HG03280 (cell line): ENCODE data around the gene SCARB1.
"Not testable (repeated sequence)": the region's sequence is repeated elsewhere in the genome, so short reads cannot be mapped to it uniquely, and the experiment has no call there.

ENCODE experiments used
- ATAC-seq: cut with Tn5 transposase; IDR thresholded peaks from one replicate; pipeline ENCODE4 v1.9.1; 2021; ENCODE audit warnings: mild to moderate bottlenecking, moderate library complexity; ENCODE audit not compliant: unreplicated experiment

SCARB1 gene

DNA sequence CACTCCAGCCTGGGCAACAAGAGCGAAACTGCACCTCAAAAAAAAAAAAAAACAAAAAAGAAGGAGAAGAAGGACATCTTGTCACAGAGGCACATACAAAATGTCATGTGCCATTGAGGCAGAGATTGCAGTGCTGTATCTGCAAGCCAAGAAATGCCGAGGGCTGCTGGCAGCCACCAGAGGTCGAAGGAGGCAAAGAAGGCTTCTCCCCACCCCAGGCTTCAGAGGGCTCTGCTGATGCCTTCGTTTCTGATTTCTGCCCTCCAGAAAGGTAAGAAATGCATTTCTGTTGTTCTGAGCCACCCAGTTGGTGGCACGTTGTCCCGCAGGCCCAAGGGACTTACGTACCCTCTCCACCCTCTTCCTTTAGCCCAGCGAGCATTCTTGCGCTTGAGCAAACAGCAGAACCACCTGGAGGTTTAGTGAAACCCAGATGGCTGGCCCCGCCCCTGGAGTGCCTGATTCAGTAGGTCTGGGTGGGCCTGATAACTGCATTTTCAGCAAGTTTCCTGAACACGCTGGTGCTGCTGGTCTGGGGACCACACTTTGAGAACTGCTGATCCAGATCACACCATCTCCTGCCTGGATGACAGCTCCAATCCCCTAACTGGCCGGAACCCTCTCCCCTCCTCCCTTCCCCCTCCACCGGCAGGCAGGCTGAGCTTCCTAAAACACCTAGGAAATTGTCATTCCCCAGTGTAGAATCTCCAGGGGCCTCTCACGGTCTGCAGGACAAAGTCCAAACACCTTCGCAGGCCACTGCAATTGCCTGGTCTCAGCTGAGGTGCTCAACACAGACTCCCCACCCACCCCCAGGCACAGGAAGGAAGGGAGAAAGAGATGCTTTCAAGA lies 21.1 kb upstream of the SCARB1 start:
- peak; percentile 77 for ATAC-seq

DNA sequence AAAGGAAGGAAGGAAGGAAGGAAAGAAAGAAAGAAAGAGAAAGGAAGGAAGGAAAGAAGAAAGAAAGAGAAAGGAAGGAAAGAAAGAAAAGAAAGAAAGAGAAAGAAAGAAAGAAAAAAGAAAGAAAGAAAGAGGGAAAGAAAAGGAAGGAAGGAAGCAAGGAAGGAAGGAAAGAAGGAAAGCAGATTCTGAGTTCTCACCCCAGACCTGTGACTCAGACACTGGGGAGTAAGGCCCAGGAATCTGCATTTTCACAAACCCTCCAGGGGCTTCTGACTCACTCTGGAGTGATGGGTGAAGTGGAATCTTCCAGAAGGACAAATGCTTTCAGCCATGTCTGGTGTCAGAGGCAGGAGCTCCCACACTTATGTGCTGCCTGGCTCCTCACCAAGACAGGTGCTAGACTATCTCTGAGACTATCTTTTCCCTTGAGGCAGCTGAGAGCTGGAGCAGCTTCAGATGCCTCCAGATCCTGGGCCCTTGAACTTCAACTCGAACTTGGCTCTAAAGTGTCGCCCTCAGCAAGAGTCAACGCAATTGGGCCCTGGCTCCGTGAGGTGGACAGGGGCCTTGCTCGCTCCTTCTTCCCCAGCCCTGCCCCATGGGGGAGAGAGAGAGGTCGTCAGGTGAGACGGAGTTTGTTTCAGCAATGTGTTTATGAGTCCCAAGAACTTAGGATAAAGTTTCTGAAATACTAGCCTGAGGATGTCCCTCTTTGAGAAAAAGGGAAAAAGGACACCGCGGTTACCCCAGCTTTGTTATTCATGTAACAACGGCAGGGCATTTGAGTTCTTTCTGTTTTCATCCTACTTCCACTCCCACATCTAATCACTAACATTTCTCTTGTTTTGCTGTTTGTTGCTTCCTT lies 19.8 kb upstream of the SCARB1 start:
- no peak for ATAC-seq

DNA sequence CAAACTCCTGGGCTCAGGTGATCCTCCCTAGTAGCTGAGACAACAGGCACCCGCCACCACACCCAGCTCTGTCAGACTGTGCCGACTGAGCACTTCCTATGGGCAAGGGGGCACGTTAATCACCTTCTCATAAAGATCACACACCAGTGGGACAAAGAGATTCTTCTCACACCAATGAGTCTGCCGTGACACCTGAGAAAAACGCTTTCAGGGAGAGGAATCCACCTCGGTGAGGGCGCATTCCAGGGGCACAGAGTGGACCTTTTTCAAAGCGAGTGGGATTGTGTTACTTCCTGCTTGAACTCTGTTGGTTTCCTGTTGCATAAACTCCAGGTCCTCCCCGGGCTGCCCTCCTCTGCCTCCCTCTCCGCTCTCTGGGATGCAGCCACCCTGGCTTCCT lies 17.5 kb upstream of the SCARB1 start:
- ATAC-seq = no peak

DNA sequence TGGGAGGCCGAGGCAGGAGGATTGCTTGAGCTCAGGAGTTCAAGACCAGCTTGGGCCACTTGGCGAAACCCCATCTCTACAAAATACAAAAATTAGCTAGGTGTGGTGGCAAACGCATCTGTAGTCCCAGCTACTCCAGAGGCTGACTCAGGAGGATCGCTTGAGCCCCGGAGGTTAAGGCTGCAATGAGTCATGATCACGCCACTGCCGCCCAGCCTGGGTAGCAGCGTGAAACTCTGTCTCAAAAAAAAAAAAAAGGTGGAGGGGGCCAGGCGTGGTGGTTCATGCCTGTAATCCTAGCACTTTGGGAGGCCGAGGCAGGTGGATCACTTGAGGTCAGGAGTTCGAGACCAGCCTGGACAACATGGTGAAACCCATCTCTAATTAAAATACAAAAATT lies 16.7 kb upstream of the SCARB1 start:
- ATAC-seq = not testable (repeated sequence)

DNA sequence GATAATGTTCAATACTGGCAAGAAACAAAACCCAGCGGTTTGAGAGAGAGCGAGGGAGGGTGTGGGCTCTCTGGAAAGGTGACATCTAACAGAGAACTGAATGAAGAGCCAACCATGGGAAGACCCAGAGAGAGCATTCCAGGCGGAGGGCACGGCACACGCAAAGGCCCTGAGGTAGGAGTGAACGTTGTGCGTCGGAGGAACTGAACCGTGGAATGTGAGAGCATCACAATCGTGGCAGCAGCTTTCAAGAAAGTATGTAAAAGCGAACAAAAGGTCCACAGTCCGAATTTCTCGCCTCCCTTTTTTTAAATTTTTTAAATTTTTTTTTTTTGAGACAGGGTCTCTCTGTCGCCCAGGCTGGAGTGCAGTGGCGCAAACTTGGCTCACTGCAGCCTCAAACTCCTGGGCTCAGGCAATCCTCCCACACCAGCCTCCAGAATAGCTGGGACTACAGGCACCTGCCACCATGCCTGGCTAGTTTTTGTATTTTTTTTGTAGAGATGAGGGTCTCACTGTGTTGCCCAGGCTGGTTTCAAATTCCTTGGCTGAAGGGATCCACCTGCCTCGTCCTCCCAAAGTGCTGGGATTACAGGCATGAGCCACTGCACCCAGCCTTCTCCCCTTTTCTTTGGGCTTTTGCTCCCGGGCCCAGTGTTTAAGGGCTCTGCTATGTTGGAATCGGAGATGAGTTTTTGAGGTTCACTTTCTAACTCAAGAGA lies 15.3 kb upstream of the SCARB1 start:
- no peak for ATAC-seq

DNA sequence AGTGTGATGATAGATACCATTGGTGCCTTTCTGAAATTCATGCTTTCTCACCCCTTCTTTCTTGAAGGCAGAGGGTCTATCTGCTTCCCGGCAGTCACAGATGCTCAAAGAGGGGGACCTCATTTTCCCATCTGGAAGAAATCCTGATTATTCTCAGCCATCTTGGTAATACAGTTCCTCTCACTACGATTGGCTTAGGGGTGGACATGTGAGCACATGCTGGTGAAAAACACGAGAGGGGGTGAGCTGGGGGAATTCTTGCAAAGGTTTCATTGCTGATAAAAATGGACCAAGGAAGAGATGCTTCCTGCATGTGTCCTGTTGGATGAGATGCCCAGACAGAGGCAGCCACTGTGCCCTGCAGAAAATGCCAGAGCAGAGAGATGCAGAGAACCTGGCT lies 13.8 kb upstream of the SCARB1 start:
- no peak for ATAC-seq

DNA sequence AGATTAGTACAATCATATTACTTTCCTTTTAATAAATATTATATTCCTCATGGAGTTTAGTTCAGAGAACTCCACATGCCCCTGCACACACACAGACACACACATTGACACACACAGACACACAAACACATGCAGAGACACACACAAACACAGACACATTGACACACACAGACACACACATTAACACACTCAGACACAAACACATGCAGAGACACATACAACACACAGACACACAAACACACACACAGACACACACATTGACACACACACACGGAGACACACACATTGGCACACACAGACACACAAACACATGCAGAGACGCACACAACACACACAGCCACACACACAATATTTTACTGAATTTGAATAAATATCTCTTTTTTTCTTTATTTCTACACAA lies 12.5 kb upstream of the SCARB1 start:
- no peak for ATAC-seq

DNA sequence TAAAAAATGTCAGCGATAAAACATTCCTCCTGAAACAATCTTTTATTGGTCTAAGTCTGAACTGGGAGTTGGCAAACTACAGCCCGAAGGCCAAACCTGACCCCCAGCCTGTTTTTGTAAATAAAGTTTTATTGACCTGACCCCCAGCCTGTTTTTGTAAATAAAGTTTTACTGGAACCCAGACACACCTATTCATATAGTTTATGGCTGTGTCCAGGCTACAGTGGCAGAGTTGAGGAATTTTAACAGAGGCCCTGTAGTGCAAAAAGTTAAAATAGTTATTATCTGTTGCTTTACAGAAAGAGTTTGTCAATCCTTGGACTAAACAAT lies 12.1 kb upstream of the SCARB1 start:
- no peak for ATAC-seq

DNA sequence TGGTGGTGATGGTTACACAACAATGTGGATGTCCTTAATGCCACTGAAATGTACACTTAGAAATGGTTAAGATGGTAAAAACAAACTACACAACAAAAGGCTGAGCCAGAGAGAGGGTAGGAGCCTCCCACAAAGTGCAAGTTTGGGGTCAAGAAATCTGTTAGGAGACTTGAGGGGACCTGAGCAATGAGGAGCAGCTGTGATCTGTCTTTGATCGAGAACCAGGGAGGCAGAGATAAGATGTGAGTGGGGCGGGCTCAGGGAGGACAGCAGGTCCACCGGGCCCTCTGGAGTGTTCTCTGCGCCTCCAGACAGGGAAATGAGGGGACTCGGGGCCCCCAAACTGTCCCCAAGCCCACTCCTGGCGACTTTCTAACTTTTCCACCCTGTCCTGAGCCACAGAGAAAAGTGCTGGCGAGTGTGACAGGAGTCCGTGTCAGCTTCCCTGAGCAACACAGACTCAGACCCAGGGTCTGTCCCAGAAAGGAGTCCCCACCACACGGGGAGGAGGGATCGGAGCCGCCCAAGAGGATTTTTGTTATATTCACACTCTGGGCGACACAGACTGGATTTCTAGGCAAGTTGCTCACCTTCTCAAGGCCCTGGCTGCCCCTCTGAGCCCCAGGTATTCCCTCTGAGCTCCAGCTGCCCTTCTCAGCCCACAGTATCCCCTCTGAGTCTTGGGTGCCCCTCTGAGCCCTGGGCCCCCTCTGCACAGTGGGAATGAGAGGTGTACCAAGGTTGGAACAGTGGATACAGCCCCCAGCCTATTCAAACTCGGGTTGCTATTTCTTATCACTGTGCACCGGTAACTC lies 11.5 kb upstream of the SCARB1 start:
- no peak for ATAC-seq

DNA sequence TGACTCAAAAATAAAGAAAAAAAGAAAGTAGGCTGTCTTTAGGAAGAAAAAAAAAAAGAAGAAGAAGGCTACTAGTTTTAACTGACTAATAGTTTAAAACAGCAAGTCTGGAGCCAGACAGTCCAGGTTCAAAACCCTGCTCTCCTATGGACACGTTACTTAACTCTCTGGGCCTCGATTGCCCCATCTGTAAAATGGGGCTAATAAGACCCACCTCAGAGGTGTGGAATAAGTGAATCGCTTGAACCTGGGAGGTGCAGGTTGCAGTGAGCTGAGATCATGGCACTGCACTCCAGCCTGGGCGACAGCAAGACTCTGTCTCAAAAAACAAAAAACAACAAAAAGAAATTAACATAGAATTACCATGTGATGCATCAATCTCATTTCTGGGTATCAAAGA lies 10.5 kb upstream of the SCARB1 start:
- ATAC-seq = no peak

DNA sequence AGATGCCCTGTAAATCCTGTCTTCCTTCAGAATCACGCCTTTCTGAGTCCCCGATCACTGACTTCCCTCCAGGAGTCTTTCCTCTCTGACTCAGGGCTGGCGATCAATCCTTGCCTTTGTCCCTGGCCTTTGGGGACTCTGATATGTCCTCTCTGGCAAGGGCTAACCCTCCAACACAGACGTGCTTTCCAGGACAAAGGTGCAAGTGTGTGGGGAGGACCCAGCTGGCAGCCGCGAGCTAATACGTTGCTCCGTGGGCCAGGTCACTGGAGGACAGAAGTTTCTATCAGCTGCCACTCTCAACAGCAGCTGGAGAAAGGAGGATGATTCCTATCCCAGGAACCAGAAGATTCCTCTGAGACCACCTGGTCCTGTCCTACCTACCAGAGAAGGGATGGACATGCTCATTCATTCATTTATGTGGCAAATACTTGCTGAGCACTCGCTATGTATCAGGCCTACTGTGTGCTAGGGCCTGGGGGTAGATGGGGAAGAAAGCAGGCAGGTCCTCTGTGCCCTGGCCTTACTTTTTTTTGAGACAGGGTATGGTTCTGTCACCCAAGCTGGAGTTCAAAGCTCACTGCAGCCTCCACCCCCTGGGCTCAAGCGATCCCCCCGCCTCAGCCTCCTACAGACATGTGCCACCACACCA lies 8.5 kb upstream of the SCARB1 start:
- no peak for ATAC-seq

DNA sequence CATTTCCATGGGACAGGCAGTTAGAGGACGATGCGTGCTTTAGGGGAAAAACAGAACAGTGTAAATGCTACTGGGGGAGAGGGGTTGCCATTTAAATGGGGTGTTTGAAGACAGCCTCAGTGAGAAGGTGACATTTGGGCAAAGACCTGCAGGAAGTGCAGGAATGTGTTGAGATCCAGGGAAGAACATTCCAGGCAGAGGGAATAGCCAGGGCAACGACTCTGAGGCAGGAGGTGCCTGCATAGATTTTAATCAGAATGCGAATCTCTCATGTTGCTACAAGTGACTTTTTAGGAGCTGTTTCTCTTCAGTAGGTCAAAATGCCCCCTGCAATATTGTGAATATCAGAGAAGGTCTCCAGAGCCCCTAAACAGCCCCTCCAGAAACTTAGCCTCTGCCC lies 7.6 kb upstream of the SCARB1 start:
- ATAC-seq = no peak

DNA sequence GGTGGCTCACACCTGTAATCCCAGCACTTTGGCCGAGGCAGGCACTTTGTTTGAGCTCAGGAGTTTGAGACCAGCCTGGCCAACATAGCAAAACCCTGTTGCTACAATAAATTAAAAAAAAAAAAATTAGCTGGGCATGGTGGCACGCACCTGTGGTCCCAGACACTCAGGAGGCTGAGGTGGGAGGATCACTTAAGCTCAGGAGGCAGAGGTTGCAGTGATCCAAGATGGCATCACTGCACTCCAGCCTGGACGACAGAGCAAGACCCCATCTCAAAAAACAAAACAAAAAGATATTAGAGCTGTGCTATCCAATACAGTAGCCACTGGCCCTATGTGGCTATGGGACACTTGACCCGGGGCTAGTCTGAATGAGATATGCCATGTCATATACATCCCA lies 6.9 kb upstream of the SCARB1 start:
- no peak for ATAC-seq

DNA sequence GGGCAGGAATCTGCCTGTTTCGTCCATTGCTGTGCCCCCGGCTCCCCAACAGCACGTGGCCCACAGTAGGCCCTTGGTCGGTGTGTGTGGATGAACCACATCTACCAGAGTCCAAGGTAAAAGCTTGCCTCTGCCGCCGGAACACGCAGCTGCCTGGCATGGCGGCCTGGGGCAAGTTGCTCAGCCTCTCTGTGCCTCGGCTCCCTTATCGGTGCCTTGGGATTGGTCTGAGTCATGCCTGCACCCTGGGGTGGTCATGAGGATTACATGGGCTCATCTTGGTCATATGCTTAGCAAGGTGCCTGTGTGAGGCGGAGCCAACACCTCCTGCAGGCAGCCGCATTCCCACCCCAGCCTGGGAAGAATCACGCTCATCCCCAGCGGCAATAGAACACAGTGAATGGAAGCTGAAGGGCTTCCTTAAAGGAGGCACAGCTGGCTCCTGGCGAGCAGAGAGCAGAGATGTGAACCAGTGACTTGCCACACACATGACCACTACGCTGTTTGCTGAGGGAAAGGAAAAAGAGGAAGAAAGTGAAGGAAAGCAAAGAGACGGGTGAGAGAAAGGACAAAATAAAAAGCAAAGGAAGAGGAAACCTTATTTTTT lies 5.5 kb upstream of the SCARB1 start:
- ATAC-seq = peak; percentile 50

DNA sequence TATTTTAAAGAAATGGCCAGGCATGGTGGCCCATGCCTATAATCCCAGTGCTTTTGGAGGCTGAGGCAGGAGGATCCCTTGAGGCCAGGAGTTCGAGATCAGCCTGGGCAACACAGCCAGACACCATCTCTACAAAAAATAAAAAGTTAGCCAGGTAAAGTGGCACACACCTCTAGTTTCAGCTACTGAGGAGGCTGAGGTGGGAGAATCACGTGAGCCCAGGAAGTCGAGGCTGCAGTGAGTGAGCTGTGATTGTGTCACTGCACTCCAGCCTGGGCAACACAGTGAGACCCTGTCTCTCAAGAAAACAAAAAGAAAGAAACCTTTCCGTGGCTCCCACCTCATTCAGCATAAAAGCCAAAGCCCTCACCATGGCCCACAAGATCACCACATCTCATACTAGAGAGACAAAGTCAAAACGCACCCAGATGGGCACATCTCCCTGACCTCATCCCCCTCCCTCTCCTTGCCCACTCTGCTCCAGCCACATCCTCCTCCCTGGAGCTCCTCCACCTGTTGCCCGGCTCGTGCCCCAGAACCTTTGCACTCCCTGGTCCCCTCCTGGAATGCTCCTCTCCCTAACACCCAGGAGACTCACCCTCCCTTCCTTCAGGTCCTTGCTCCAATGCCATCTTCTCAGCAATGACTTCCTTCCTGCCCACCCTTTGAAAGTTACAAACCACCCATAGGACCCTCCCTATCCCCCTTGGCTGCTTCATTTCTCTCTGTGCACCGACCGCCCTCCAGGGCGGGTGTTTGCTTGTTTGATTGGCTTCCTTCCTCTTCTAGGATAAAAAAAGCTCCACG lies 4.8 kb upstream of the SCARB1 start:
- ATAC-seq = no peak

DNA sequence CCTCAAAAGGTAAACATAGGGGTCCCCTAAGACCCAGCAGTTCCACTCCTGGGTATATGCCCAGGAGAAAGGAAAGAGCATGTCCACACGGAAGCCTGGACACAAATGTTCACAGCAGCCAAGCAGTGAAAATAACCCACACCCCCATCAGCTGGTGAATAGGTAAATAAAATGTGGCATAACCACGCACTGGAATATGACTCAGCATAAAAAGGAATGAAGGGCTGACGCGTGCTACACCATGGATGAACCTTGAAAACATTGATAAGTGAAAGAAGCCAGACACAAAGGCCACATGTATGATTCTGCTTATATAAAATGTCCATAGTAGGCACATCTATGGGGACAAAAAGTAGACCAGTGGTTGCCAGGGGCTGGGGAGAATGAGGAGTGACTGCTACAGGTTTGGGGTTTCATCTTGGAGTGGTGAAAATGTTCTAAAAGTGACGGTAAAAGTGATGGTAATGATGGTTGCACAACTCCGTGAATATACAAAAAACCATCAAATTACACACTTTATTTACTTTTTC lies 3.8 kb upstream of the SCARB1 start:
- no peak for ATAC-seq

DNA sequence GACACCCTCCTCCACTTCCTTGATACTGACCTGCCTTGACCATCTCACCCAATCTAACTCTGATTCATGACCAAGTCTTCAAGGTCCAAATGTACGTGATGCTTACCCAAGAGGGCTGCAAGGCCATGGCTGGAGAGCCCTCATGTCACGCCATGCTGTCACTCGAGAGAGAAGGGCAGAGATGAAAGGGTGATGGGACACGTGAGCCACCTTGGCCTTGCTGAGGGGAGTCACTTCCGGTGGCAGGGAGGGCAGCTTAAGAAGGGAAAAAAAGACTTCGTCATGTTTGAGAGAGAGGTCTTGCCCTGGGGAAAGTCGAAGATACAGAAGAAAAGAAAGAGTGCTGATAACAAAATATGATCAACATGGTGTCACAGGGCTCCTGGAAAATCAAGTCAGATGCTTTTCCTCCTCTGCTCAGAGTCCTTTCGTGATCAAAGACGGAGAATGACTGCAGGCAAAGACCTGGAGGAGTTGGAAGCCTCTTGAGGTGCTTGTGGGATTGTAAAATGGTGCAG lies 3.3 kb upstream of the SCARB1 start:
- ATAC-seq = no peak

DNA sequence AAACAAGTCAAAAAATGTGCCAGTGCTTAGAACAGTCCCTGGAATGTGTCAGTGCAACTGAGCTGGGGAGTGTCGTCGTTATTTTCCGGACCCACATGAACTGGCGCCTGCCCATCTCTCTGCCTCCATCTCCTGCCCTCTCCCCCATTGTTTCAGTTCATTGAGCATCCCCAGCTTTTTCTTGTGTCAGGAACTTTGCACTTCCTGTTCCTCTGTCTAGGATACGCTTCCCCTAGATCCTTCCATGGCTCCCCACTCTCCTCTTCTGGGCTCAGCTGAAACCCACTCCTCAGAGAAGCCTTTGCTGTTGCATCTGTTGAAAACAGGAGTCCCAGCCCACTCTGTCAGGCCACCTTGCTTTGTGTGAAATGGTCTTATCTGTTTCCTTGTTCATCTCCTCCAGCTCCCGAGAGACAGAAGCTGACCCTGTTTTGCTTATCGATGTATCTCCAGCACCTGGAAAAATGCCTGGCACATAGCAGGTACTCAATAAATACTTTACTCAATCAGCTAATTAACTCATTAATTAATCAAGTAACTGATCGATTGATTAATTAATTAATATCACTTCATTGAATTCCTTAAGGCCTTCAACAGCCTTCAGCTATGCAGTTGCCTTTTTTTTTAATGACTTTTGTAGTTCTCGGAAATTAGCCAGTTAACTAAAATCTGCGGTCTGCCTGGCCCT lies 2.7 kb upstream of the SCARB1 start:
- no peak for ATAC-seq
